Measurements from ENCODE around the gene CERS6. TPM values are rescaled to one million over a fixed set of nuclear protein-coding genes. Genes with fewer than 3 reads are reported as not detected.

CERS6 gene
- total and polyA plus RNA-seq, 2 experiments from 2014 or later, result 7.4 to 35.0 TPM

GRCh38 chr2:168713325-168713724 is 257.3 kb downstream of the CERS6 start:
- ATAC-seq, result no peak

More at GRCh38 chr2:168713325-168713724, 257.3 kb downstream of the CERS6 start:
- Histone ChIP-seq H4K20me1 (replicated peaks; ENCODE audit: insufficient read depth) (no peaks in the 10 kb centered on the region), H3K27me3 (ENCODE audit: insufficient read depth) (no peaks in the 10 kb centered on the region), H3K4me3 (no peak overlapping the region), H2AFZ (no peak overlapping the region), H3K27ac (ENCODE audit: low read depth) (no peak overlapping the region), H3F3A (replicated peaks; ENCODE audit: low read depth) (no peaks in the 10 kb centered on the region), H3K79me2 (replicated peaks; ENCODE audit: insufficient read depth) (no peaks in the 10 kb centered on the region), H3K36me3 (ENCODE audit: insufficient read depth) (no peaks in the 10 kb centered on the region), H3K4me2 (no peak overlapping the region), H3K9me2 (ENCODE audit: insufficient read depth) (0 out of 2 replicates have a peak, but pooled peaks cover 3% of the 10 kb centered on the region), H3K4me1 (ENCODE audit: insufficient read depth) (no peaks in the 10 kb centered on the region)
- Mint-ChIP-seq H3K36me3 (ENCODE audit: low read depth) (no peaks in the 10 kb centered on the region), H3K4me1 (peaks cover 2% of the 10 kb centered on the region; the same call in 1 of the 3 replicates), H3K27me3 (ENCODE audit: insufficient read depth, low read depth, poor library complexity) (no peaks in the 10 kb centered on the region), H3K4me3 (no peak overlapping the region), H3K9me3 (no peaks in the 10 kb centered on the region), H3K27ac (no peak overlapping the region)
- TF ChIP-seq EZH2phosphoT487 (IDR thresholded peaks at IDR 0.05; ENCODE audit: unreplicated experiment) (no peak), EZH2 (IDR thresholded peaks at IDR 0.05; ENCODE audit: low read depth, unreplicated experiment) (no peak), STAT1 (IDR thresholded peaks at IDR 0.05; ENCODE audit: unreplicated experiment) (no peak), ZNF331 (CRISPR knock-in tag; IDR thresholded peaks at IDR 0.05; ENCODE audit: low read depth) (no peak), ZNF114 (CRISPR knock-in tag; IDR thresholded peaks at IDR 0.05) (no peak), POLR2AphosphoS5 (IDR thresholded peaks at IDR 0.05; ENCODE audit: low read depth) (no peak), JUNB (IDR thresholded peaks at IDR 0.05; ENCODE audit: unreplicated experiment) (no peak), NANOG (IDR thresholded peaks at IDR 0.05; ENCODE audit: borderline replicate concordance) (no peak), ETS1 (IDR thresholded peaks at IDR 0.05) (no peak)
- TF ChIP-seq, protein P1, sequence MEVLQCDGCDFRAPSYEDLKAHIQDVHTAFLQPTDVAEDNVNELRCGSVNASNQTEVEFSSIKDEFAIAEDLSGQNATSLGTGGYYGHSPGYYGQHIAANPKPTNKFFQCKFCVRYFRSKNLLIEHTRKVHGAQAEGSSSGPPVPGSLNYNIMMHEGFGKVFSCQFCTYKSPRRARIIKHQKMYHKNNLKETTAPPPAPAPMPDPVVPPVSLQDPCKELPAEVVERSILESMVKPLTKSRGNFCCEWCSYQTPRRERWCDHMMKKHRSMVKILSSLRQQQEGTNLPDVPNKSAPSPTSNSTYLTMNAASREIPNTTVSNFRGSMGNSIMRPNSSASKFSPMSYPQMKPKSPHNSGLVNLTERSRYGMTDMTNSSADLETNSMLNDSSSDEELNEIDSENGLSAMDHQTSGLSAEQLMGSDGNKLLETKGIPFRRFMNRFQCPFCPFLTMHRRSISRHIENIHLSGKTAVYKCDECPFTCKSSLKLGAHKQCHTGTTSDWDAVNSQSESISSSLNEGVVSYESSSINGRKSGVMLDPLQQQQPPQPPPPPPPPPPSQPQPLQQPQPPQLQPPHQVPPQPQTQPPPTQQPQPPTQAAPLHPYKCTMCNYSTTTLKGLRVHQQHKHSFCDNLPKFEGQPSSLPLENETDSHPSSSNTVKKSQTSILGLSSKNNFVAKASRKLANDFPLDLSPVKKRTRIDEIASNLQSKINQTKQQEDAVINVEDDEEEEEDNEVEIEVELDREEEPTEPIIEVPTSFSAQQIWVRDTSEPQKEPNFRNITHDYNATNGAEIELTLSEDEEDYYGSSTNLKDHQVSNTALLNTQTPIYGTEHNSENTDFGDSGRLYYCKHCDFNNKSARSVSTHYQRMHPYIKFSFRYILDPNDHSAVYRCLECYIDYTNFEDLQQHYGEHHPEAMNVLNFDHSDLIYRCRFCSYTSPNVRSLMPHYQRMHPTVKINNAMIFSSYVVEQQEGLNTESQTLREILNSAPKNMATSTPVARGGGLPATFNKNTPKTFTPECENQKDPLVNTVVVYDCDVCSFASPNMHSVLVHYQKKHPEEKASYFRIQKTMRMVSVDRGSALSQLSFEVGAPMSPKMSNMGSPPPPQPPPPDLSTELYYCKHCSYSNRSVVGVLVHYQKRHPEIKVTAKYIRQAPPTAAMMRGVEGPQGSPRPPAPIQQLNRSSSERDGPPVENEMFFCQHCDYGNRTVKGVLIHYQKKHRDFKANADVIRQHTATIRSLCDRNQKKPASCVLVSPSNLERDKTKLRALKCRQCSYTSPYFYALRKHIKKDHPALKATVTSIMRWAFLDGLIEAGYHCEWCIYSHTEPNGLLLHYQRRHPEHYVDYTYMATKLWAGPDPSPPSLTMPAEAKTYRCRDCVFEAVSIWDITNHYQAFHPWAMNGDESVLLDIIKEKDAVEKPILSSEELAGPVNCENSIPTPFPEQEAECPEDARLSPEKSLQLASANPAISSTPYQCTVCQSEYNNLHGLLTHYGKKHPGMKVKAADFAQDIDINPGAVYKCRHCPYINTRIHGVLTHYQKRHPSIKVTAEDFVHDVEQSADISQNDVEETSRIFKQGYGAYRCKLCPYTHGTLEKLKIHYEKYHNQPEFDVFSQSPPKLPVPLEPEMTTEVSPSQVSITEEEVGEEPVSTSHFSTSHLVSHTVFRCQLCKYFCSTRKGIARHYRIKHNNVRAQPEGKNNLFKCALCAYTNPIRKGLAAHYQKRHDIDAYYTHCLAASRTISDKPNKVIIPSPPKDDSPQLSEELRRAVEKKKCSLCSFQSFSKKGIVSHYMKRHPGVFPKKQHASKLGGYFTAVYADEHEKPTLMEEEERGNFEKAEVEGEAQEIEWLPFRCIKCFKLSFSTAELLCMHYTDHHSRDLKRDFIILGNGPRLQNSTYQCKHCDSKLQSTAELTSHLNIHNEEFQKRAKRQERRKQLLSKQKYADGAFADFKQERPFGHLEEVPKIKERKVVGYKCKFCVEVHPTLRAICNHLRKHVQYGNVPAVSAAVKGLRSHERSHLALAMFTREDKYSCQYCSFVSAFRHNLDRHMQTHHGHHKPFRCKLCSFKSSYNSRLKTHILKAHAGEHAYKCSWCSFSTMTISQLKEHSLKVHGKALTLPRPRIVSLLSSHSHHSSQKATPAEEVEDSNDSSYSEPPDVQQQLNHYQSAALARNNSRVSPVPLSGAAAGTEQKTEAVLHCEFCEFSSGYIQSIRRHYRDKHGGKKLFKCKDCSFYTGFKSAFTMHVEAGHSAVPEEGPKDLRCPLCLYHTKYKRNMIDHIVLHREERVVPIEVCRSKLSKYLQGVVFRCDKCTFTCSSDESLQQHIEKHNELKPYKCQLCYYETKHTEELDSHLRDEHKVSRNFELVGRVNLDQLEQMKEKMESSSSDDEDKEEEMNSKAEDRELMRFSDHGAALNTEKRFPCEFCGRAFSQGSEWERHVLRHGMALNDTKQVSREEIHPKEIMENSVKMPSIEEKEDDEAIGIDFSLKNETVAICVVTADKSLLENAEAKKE (CRISPR knock-in tag; IDR thresholded peaks at IDR 0.05), result no peak
- TF ChIP-seq, protein P2, sequence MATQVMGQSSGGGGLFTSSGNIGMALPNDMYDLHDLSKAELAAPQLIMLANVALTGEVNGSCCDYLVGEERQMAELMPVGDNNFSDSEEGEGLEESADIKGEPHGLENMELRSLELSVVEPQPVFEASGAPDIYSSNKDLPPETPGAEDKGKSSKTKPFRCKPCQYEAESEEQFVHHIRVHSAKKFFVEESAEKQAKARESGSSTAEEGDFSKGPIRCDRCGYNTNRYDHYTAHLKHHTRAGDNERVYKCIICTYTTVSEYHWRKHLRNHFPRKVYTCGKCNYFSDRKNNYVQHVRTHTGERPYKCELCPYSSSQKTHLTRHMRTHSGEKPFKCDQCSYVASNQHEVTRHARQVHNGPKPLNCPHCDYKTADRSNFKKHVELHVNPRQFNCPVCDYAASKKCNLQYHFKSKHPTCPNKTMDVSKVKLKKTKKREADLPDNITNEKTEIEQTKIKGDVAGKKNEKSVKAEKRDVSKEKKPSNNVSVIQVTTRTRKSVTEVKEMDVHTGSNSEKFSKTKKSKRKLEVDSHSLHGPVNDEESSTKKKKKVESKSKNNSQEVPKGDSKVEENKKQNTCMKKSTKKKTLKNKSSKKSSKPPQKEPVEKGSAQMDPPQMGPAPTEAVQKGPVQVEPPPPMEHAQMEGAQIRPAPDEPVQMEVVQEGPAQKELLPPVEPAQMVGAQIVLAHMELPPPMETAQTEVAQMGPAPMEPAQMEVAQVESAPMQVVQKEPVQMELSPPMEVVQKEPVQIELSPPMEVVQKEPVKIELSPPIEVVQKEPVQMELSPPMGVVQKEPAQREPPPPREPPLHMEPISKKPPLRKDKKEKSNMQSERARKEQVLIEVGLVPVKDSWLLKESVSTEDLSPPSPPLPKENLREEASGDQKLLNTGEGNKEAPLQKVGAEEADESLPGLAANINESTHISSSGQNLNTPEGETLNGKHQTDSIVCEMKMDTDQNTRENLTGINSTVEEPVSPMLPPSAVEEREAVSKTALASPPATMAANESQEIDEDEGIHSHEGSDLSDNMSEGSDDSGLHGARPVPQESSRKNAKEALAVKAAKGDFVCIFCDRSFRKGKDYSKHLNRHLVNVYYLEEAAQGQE (IDR thresholded peaks at IDR 0.05; ENCODE audit: unreplicated experiment), result no peak
- TF ChIP-seq, protein P3, sequence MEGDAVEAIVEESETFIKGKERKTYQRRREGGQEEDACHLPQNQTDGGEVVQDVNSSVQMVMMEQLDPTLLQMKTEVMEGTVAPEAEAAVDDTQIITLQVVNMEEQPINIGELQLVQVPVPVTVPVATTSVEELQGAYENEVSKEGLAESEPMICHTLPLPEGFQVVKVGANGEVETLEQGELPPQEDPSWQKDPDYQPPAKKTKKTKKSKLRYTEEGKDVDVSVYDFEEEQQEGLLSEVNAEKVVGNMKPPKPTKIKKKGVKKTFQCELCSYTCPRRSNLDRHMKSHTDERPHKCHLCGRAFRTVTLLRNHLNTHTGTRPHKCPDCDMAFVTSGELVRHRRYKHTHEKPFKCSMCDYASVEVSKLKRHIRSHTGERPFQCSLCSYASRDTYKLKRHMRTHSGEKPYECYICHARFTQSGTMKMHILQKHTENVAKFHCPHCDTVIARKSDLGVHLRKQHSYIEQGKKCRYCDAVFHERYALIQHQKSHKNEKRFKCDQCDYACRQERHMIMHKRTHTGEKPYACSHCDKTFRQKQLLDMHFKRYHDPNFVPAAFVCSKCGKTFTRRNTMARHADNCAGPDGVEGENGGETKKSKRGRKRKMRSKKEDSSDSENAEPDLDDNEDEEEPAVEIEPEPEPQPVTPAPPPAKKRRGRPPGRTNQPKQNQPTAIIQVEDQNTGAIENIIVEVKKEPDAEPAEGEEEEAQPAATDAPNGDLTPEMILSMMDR (conservative IDR thresholded peaks at IDR 0.05; ENCODE audit: low read depth in 2 of 2), result no peak
- no peak for DNase-seq (ENCODE audit: low spot score)
